GM12878 (cell line): ENCODE data around the gene SERPINI1. TPM values are rescaled to one million over a fixed set of nuclear protein-coding genes. Genes with fewer than 3 reads are reported as not detected.

Source experiments
- ATAC-seq: fragments of 200-7000 bp; cut with Tn5 transposase; 3 replicates; pipeline ENCODE4 v1.9.1; 2020; ENCODE audit warnings: mild to moderate bottlenecking, moderate library complexity
- BruUV-seq: library from RNA; stranded (reverse); fragments of 400-500 nt; replicated peaks from 2 replicates; lab custom pipeline; 2021; lab: Mats Ljungman, UMichigan
- CTCF ChIA-PET: fragments of 300-600 bp; sonication (Branson Sonifier 250); formaldehyde crosslinking; extraction: SDS; loops from one replicate; lab custom pipeline; 2021; ENCODE audit warnings: inconsistent platforms; lab: Yijun Ruan, JAX
- POLR2A ChIA-PET: fragments of 350-600 bp; formaldehyde crosslinking; extraction: SDS; loops from one replicate; lab custom pipeline; 2021; ENCODE audit warnings: inconsistent platforms; lab: Charles Lee
- RAD21 ChIA-PET: fragments of 300-600 bp; sonication (Branson Sonifier 250); formaldehyde crosslinking; loops from one replicate; lab custom pipeline; 2023; ENCODE audit warnings: antibody characterized with exemption; ENCODE audit not compliant: unreplicated experiment; lab: Charles Lee
- SMC1A ChIA-PET: fragments of 300-600 bp; sonication (Branson Sonifier 250); formaldehyde crosslinking; loops from one replicate; lab custom pipeline; 2023; ENCODE audit not compliant: unreplicated experiment, uncharacterized antibody; lab: Charles Lee
- DNase-seq: peaks from one replicate; pipeline ENCODE4 v3.0.0-alpha.2; 2011; ENCODE audit warnings: low read depth, low spot score
- FAIRE-seq: peaks from 3 replicates; lab custom pipeline; 2011; peaks lifted over from hg19 to GRCh38; lab: Jason Lieb, UNC
- H2AFZ ChIP-seq: 2 replicates; pipeline ENCODE4 v1.6.0; 2011; ENCODE audit warnings: low read depth, low read length, control low read depth; ENCODE audit not compliant: control insufficient read depth
- H3K27ac ChIP-seq: 2 replicates; pipeline ENCODE4 v1.5.1; 2011; ENCODE audit warnings: control low read depth; ENCODE audit not compliant: control insufficient read depth, insufficient read depth
- H3K27me3 ChIP-seq, 2 experiments: replicated peaks in 1 of 2; 2 replicates each; pipeline versions ENCODE4 v1.6.0 to v1.6.1; 2011; ENCODE audit warnings: low read length in 1 of 2; ENCODE audit not compliant: control insufficient read depth in 2 of 2, insufficient read depth in 2 of 2
- H3K36me3 ChIP-seq, 2 experiments: 2 replicates each; pipeline ENCODE4 v1.5.1; 2011; ENCODE audit warnings: low read length in 1 of 2; ENCODE audit not compliant: control insufficient read depth in 2 of 2, insufficient read depth in 2 of 2
- H3K4me1 ChIP-seq: 2 replicates; pipeline ENCODE4 v1.6.1; 2011; ENCODE audit warnings: mild to moderate bottlenecking, low read length, moderate library complexity, mixed read lengths; ENCODE audit not compliant: control insufficient read depth, insufficient read depth
- H3K4me2 ChIP-seq: 2 replicates; pipeline ENCODE4 v1.6.0; 2011; ENCODE audit warnings: control low read depth; ENCODE audit not compliant: control insufficient read depth, insufficient read depth
- H3K4me3 ChIP-seq: fragments of 200-600 bp; sonication (generic); 2 replicates; pipeline ENCODE4 v1.5.1; 2016
- H3K79me2 ChIP-seq: 2 replicates; pipeline ENCODE4 v1.6.0; 2011; ENCODE audit warnings: low read length; ENCODE audit not compliant: control insufficient read depth, insufficient read depth
- H3K9ac ChIP-seq: 2 replicates; pipeline ENCODE4 v1.8.0; 2011; ENCODE audit warnings: low read length, control low read depth, mixed read lengths; ENCODE audit not compliant: control insufficient read depth, insufficient read depth
- H3K9me3 ChIP-seq: replicated peaks from 3 replicates; pipeline ENCODE4 v1.5.1; 2011; ENCODE audit warnings: mild to moderate bottlenecking, low read length; ENCODE audit not compliant: control insufficient read depth, insufficient read depth
- H4K20me1 ChIP-seq: 2 replicates; pipeline ENCODE4 v1.6.0; 2011; ENCODE audit not compliant: control insufficient read depth, insufficient read depth
- BMI1 ChIP-seq: fragments of 450-650 bp; IDR thresholded peaks from 2 replicates; pipeline ENCODE4 v1.6.1; 2016; ENCODE audit warnings: mild to moderate bottlenecking, moderate library complexity, borderline replicate concordance
- BRCA1 ChIP-seq: IDR thresholded peaks from 2 replicates; pipeline ENCODE4 v1.6.1; 2011; ENCODE audit warnings: low read depth, low read length, improper control_type of control experiment
- EZH2 ChIP-seq: IDR thresholded peaks from 2 replicates; pipeline ENCODE4 v1.6.1; 2012; ENCODE audit warnings: low read depth, mild to moderate bottlenecking, control low read depth, inconsistent platforms, low read length, borderline replicate concordance; ENCODE audit not compliant: control insufficient read depth
- HDGF ChIP-seq: fragments of 450-650 bp; IDR thresholded peaks from 2 replicates; pipeline ENCODE4 v1.6.1; 2016; ENCODE audit warnings: antibody characterized with exemption
- NRF1 ChIP-seq: conservative IDR thresholded peaks from 2 replicates; pipeline ENCODE4 v1.6.1; 2011; ENCODE audit warnings: mild to moderate bottlenecking, low read depth, low read length, improper control_type of control experiment
- RCOR1 ChIP-seq: conservative IDR thresholded peaks from 2 replicates; pipeline ENCODE4 v1.6.1; 2012; ENCODE audit warnings: low read depth, low read length, improper control_type of control experiment
- RFX5 ChIP-seq: IDR thresholded peaks from 2 replicates; pipeline ENCODE4 v1.6.1; 2011; ENCODE audit warnings: low read depth, low read length, improper control_type of control experiment
- SRF ChIP-seq, 2 experiments: IDR thresholded peaks; 2 replicates each; pipeline ENCODE4 v1.6.1; 2011; ENCODE audit warnings: low read depth in 2 of 2, low read length in 2 of 2, mild to moderate bottlenecking in 1 of 2, moderate library complexity in 1 of 2
- ZNF592 ChIP-seq: fragments of 450-650 bp; IDR thresholded peaks from 2 replicates; pipeline ENCODE4 v1.6.1; 2017; ENCODE audit warnings: mild to moderate bottlenecking, moderate library complexity
- WGBS: methylation state at CpG from one replicate; pipeline ENCODE4 v1.1.6; 2016; ENCODE audit warnings: low lambda C conversion rate; ENCODE audit not compliant: insufficient replicate concordance, insufficient coverage; ENCODE audit errors: missing lambda C conversion rate; 5-methylcytosine and 5-hydroxymethylcytosine counted together
- in situ Hi-C: fragments of 300-500 bp; cut with MboI; formaldehyde crosslinking; loops from 9 replicates; pipeline ENCODE4 v1.14.3; 2018; ENCODE audit warnings: mixed read lengths
- intact Hi-C: fragments of 100-400 bp; cut with micrococcal nuclease; formaldehyde crosslinking; loops from one replicate; pipeline ENCODE4 v1.14.2; 2022; ENCODE audit not compliant: unreplicated experiment
- polyA plus RNA-seq, 11 experiments: library from polyadenylated mRNA; depleted of rRNA in 4 of 11; unstranded in 6 of 11; stranded (reverse) in 5 of 11; fragments of >200 nt; fragmentation: Nextera tagmentation in 4 of 11; fragmentation: Illumina TruSeq in 1 of 11; extraction: Ambion mirVana in 4 of 11; extraction: Trizol in 1 of 11; gene quantifications; 1 replicate in 1 of 11; 2 replicates in 10 of 11; pipeline versions ENCODE4 v1.2.1 to v1.2.3, GENCODE V29; 2011 to 2016; ENCODE audit warnings: inconsistent platforms in 2 of 11, missing spikeins in 2 of 11, low read depth in 1 of 11
- total RNA-seq, 4 experiments: library from RNA; depleted of rRNA in 3 of 4; stranded (reverse); fragments of >200 nt in 3 of 4; fragmentation: Illumina TruSeq in 1 of 4; extraction: Trizol in 1 of 4; gene quantifications; 2 replicates each; pipeline versions ENCODE4 v1.2.1 to v1.2.3, GENCODE V29; 2013 to 2021

SERPINI1 gene
- total and polyA plus RNA-seq, 10 of the 15 experiments (the other 5 are each of a cell fraction or from before 2014, with no cell fraction given) = 1.5 to 7.6 (median 3.6) TPM

GRCh38 chr3:167835953-167836352 lies 100.4 kb downstream of the SERPINI1 start:
- no TSS peak for BruUV-seq
- in situ Hi-C loops (no loop called here), intact Hi-C loops (no loop called here)
- H4K20me1 ChIP-seq = no peaks in the 10 kb centered on the region
- H3K27ac ChIP-seq = no peak overlapping the region
- no peak overlapping the region for H2AFZ ChIP-seq
- no peaks in the 10 kb centered on the region for H3K27me3 ChIP-seq
- H3K4me3 ChIP-seq = no peak overlapping the region
- no peak overlapping the region for H3K9ac ChIP-seq
- H3K79me2 ChIP-seq = no peaks in the 10 kb centered on the region
- ATAC-seq (no peak), FAIRE-seq (no peak), DNase-seq (no peak)
- H3K4me1 ChIP-seq = no peaks in the 10 kb centered on the region
- no peaks in the 10 kb centered on the region for H3K9me3 ChIP-seq
- CTCF ChIA-PET = interaction anchor here (2.2 kb wide), 1 partner anchor 46 kb away, joined by 8 read pairs; no protein-coding TSS in a partner anchor
- RAD21 ChIA-PET = interaction anchor here (1.3 kb wide), 1 partner anchor 46 kb away, joined by 4 read pairs; no protein-coding TSS in a partner anchor
- H3K4me2 ChIP-seq = no peak overlapping the region
- POLR2A ChIA-PET = no interaction called here
- no peak for TF ChIP-seq HDGF
- no peaks in the 10 kb centered on the region for H3K36me3 ChIP-seq
- WGBS = 52% methylated on average over 4 of the region's 4 CpGs
- SMC1A ChIA-PET = no interaction called here

GRCh38 chr3:167837466-167837865 lies 101.9 kb downstream of the SERPINI1 start:
- no peak overlapping the region for H3K27ac ChIP-seq
- ATAC-seq (no peak), DNase-seq (no peak), FAIRE-seq (no peak)
- SMC1A ChIA-PET = no interaction called here
- H3K36me3 ChIP-seq = no peaks in the 10 kb centered on the region
- no peaks in the 10 kb centered on the region for H4K20me1 ChIP-seq
- in situ Hi-C loops = no loop called here
- RAD21 ChIA-PET = no interaction called here
- intact Hi-C loops = no loop called here
- no peaks in the 10 kb centered on the region for H3K4me1 ChIP-seq
- POLR2A ChIA-PET = no interaction called here
- H3K9me3 ChIP-seq = no peaks in the 10 kb centered on the region; the same call in 2 of the 3 replicates
- no peaks in the 10 kb centered on the region for H3K27me3 ChIP-seq
- CTCF ChIA-PET = interaction anchor here (2.2 kb wide), 1 partner anchor 44 kb away, joined by 8 read pairs; no protein-coding TSS in a partner anchor
- H3K9ac ChIP-seq = no peak overlapping the region
- 48% methylated on average over 2 of the region's 2 CpGs for WGBS
- BruUV-seq = no TSS peak
- H3K4me3 ChIP-seq = no peak overlapping the region
- no peak overlapping the region for H2AFZ ChIP-seq
- H3K4me2 ChIP-seq = no peak overlapping the region
- no peaks in the 10 kb centered on the region for H3K79me2 ChIP-seq
- TF ChIP-seq EZH2 (no peak), ZNF592 (no peak), RCOR1 (no peak), BRCA1 (no peak), NRF1 (no peak), RFX5 (no peak), SRF (IDR thresholded peaks at IDR 0.05; ENCODE audit: low read depth in 2 of 2, low read length in 2 of 2) (no peak), BMI1 (no peak)
